Body of pancreas (tissue), 4 donors: ENCODE data around the gene DOCK4.

ENCODE experiments used
- CTCF ChIP-seq, 7 experiments: fragments of 450-650 bp in 4 of 7; fragments of 200-600 bp in 3 of 7; sonication (generic) in 3 of 7; IDR thresholded peaks; one replicate each; pipeline ENCODE4 v1.5.1; 2016 to 2019; ENCODE audit warnings: antibody characterized with exemption in 7 of 7
- POLR2A ChIP-seq, 3 donors: fragments of 450-650 bp; IDR thresholded peaks; one replicate each; pipeline ENCODE4 v1.6.1; 2016; ENCODE audit warnings: antibody characterized with exemption in 3 of 3, mild to moderate bottlenecking in 2 of 3

- TF ChIP-seq CTCF (IDR thresholded peaks at IDR 0.05) (no peak), POLR2A (IDR thresholded peaks at IDR 0.05) (no peak)
These were observed 149.8 kb downstream of the DOCK4 start for GRCh38 chr7:112056409-112056808.
